Ovary (tissue), 9 donors: Measurements from ENCODE around the gene PPP1R9A. TPM values are rescaled to one million over a fixed set of nuclear protein-coding genes. Genes with fewer than 3 reads are reported as not detected.

Experiments used
- DNase-seq, 5 donors: peaks; one replicate each; pipeline ENCODE4 v3.0.0-alpha.2; 2019 to 2020
- H3K27ac ChIP-seq, 2 donors: fragments of 200-600 bp; one replicate each; pipeline versions ENCODE4 v1.5.1 to v1.8.0; 2019 to 2022
- H3K27me3 ChIP-seq: fragments of 200-600 bp; one replicate; pipeline ENCODE4 v1.8.0; 2022
- H3K36me3 ChIP-seq: fragments of 200-600 bp; sonication (generic); one replicate; pipeline ENCODE4 v1.5.1; 2019
- H3K4me1 ChIP-seq: one replicate; pipeline ENCODE4 v1.8.1; 2013; ENCODE audit warnings: mild to moderate bottlenecking, moderate library complexity; ENCODE audit not compliant: insufficient read depth
- H3K4me3 ChIP-seq: fragments of 200-600 bp; sonication (generic); one replicate; pipeline ENCODE4 v1.5.1; 2017
- H3K9me3 ChIP-seq, 2 donors: fragments of 200-600 bp in 1 of 2; sonication (generic) in 1 of 2; one replicate each; pipeline versions ENCODE4 v1.5.1 to v1.8.1; 2013 to 2019; ENCODE audit warnings: mild to moderate bottlenecking in 1 of 2, moderate library complexity in 1 of 2
- CTCF ChIP-seq, 3 donors: fragments of 450-650 bp in 2 of 3; fragments of 200-600 bp in 1 of 3; IDR thresholded peaks; one replicate each; pipeline versions ENCODE4 v1.5.1 to v1.8.0; 2016 to 2022; ENCODE audit warnings: antibody characterized with exemption in 3 of 3, mild to moderate bottlenecking in 1 of 3
- EP300 ChIP-seq: sonication (generic); formaldehyde crosslinking; IDR thresholded peaks from one replicate; pipeline ENCODE4 v1.6.1; 2017; ENCODE audit warnings: antibody characterized with exemption
- POLR2A ChIP-seq: fragments of 450-650 bp; IDR thresholded peaks from one replicate; pipeline ENCODE4 v1.6.1; 2017; ENCODE audit warnings: antibody characterized with exemption, mild to moderate bottlenecking, moderate library complexity
- WGBS, 3 donors: extraction: QIAGEN DNeasy Blood & Tissue Kit in 1 of 3; methylation state at CpG; one replicate each; pipeline versions ENCODE4 v1.1.5 to v1.1.7; 2013 to 2017; 5-methylcytosine and 5-hydroxymethylcytosine counted together
- intact Hi-C, 4 donors: fragments of 100-400 bp; cut with DNase I; formaldehyde crosslinking; loops; one replicate each; pipeline versions ENCODE4 v1.11.0 to v1.15.1; 2022 to 2023
- polyA plus RNA-seq, 2 donors: library from polyadenylated mRNA; stranded (reverse); fragments of 200-250 nt in 1 of 2; fragments of 350-450 nt in 1 of 2; fragmentation: Illumina TruSeq in 1 of 2; extraction: RNeasy Lipid Tissue Mini Kit (QIAGEN cat#74804) in 1 of 2; gene quantifications; one replicate each; pipeline ENCODE4 v1.2.3, GENCODE V29; 2013 to 2014
- total RNA-seq, 7 donors: library from RNA; depleted of rRNA in 2 of 7; stranded (reverse); fragments of >200 nt in 2 of 7; fragmentation: NEBNext Ultra II Directional in 3 of 7; extraction: Animal tissue kit (Norgen Biotek cat#: 25700) in 3 of 7; gene quantifications; one replicate each; pipeline versions ENCODE4 v1.1.0 to v1.2.4, GENCODE V29; 2016 to 2023
- donor health status: DM: no; HTN: no; CAD: no; lungs with moderate emphysema.
- donor health status: DM: no; HTN: no; CAD: no.
- donor health status: Bipolar disorder and iron deficiency.
- donor health status: DM: yes; HTN: yes; CAD: no.
- donor health status: DM: no; HTN: no; CAD: no.
- donor health status: DM: yes; HTN: yes; CAD: no.

The PPP1R9A gene
- total and polyA plus RNA-seq, 9 donors, result 2.4 to 32.2 (median 11.2) TPM

- WGBS, 3 donors, result 29 to 33% (median 31%) methylated on average over 4 of the region's 4 CpGs
- intact Hi-C loops, result no loop called here
- TF ChIP-seq EP300, result no peak
- TF ChIP-seq POLR2A, result no peak
- DNase-seq, result no peak
- Histone ChIP-seq H3K27me3 (no peaks in the 10 kb centered on the region), H3K9me3 (no peaks in the 10 kb centered on the region), H3K36me3 (no peaks in the 10 kb centered on the region), H3K4me1 (peaks cover 5% of the 10 kb centered on the region), H3K4me3 (no peak overlapping the region), H3K27ac (no peak overlapping the region)
Measured at GRCh38 chr7:94971051-94971867, 63.9 kb downstream of the PPP1R9A start.

GRCh38 chr7:94972296-94972695 lies 64.9 kb downstream of the PPP1R9A start:
- TF ChIP-seq POLR2A, result no peak
- Histone ChIP-seq H3K36me3 (no peaks in the 10 kb centered on the region), H3K27me3 (no peaks in the 10 kb centered on the region), H3K27ac (no peak overlapping the region), H3K9me3 (no peaks in the 10 kb centered on the region), H3K4me3 (no peak overlapping the region), H3K4me1 (peaks cover 5% of the 10 kb centered on the region)
- DNase-seq, result no peak
- 14 to 17% (median 16%) methylated on average over 2 of the region's 2 CpGs for WGBS, 3 donors
- intact Hi-C loops, result no loop called here

- 92 to 98% (median 94%) methylated on average over 3 of the region's 3 CpGs for WGBS, 3 donors
Measured at GRCh38 chr7:94973844-94974243, 66.5 kb downstream of the PPP1R9A start.

GRCh38 chr7:94974423-94974822 lies 67.0 kb downstream of the PPP1R9A start:
- peaks cover 5% of the 10 kb centered on the region for H3K4me1 ChIP-seq
- WGBS, 3 donors, result 41 to 53% (median 52%) methylated on average over 4 of the region's 4 CpGs
- H3K27ac ChIP-seq, result no peak overlapping the region
- no peak overlapping the region for H3K4me3 ChIP-seq
- TF ChIP-seq EP300 (no peak), POLR2A (no peak), CTCF (IDR thresholded peaks at IDR 0.05) (no peak)
- intact Hi-C loops, result no loop called here
- no peaks in the 10 kb centered on the region for H3K9me3 ChIP-seq
- no peaks in the 10 kb centered on the region for H3K27me3 ChIP-seq
- DNase-seq, result no peak
- no peaks in the 10 kb centered on the region for H3K36me3 ChIP-seq

More at GRCh38 chr7:94973844-94974243, 66.5 kb downstream of the PPP1R9A start:
- Histone ChIP-seq H3K4me1 (peaks cover 5% of the 10 kb centered on the region), H3K27ac (no peak overlapping the region), H3K27me3 (no peaks in the 10 kb centered on the region), H3K4me3 (no peak overlapping the region), H3K36me3 (no peaks in the 10 kb centered on the region), H3K9me3 (no peaks in the 10 kb centered on the region)
- no peak for TF ChIP-seq EP300
- no peak for TF ChIP-seq CTCF (IDR thresholded peaks at IDR 0.05)
- TF ChIP-seq POLR2A, result no peak
- DNase-seq, result no peak
- intact Hi-C loops, result no loop called here

- intact Hi-C loops, result no loop called here
- DNase-seq, result no peak
- Histone ChIP-seq H3K27me3 (no peaks in the 10 kb centered on the region), H3K36me3 (no peaks in the 10 kb centered on the region), H3K27ac (no peak overlapping the region), H3K4me1 (peaks cover 5% of the 10 kb centered on the region), H3K9me3 (no peaks in the 10 kb centered on the region), H3K4me3 (no peak overlapping the region)
- TF ChIP-seq POLR2A (no peak), CTCF (IDR thresholded peaks at IDR 0.05) (no peak), EP300 (no peak)
Measured at GRCh38 chr7:94975336-94975735, 67.9 kb downstream of the PPP1R9A start.
